Fibroblast of the aortic adventitia (primary cell): ENCODE measurements around the gene CCDC69. TPM values are rescaled to one million over a fixed set of nuclear protein-coding genes. Genes with fewer than 3 reads are reported as not detected.

Source experiments
- DNase-seq: peaks from one replicate; pipeline ENCODE4 v3.0.0-alpha.2; 2010; ENCODE audit warnings: low read depth
- H3K4me3 ChIP-seq: 2 replicates; pipeline ENCODE4 v1.5.1; 2011; ENCODE audit warnings: low read depth, mild to moderate bottlenecking, control low read depth, low read length, moderate library complexity
- total RNA-seq: library from RNA; depleted of rRNA; stranded (reverse); fragments of >200 nt; gene quantifications from 2 replicates; pipeline ENCODE4 v1.2.3, GENCODE V29; 2012; ENCODE audit warnings: low replicate concordance
- TF ChIP-seq, protein P1 (sequence below): IDR thresholded peaks from 2 replicates; pipeline ENCODE4 v1.5.1; 2011; ENCODE audit warnings: mild to moderate bottlenecking, low read length, control low read depth, inconsistent platforms; ENCODE audit not compliant: insufficient read depth

Gene CCDC69
- total RNA-seq, 1 donor = 1.5 TPM

DNA sequence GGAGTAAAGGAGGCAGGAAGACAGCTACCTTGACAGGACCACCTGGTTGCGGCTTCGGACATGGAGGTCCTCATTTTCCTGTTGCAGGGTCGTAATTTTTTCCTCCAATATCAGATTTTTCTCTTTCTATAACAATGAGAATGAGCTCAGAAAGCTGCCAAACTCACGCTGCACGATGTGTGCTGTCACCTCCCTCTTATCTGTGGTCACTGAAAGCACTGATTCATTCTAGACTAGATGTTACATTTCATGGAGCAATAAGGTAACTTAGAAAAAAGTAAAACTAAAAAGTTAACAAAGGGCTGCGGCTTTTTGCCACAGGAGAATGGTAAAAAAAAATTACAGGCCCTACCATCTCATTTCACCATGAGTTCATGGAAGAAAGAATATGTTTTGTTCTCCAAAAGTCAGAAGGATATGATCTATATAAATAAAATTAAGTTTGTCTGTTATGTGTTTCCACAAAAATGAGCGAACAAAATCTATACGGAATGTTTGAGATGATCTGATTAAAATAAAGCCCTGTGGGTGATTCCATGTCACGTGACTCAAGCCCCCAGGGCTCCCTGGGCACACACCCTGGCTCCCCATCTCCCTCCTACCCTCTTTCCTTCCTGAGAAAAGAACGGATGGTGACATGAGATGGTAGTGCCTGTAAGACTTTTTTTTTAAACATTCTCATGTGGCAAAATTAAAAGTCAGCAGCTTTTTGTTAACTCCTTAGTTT lies 39.4 kb downstream of the CCDC69 start:
- DNase-seq = no peak
- TF ChIP-seq, protein P1, sequence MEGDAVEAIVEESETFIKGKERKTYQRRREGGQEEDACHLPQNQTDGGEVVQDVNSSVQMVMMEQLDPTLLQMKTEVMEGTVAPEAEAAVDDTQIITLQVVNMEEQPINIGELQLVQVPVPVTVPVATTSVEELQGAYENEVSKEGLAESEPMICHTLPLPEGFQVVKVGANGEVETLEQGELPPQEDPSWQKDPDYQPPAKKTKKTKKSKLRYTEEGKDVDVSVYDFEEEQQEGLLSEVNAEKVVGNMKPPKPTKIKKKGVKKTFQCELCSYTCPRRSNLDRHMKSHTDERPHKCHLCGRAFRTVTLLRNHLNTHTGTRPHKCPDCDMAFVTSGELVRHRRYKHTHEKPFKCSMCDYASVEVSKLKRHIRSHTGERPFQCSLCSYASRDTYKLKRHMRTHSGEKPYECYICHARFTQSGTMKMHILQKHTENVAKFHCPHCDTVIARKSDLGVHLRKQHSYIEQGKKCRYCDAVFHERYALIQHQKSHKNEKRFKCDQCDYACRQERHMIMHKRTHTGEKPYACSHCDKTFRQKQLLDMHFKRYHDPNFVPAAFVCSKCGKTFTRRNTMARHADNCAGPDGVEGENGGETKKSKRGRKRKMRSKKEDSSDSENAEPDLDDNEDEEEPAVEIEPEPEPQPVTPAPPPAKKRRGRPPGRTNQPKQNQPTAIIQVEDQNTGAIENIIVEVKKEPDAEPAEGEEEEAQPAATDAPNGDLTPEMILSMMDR = no peak
- no peak overlapping the region for H3K4me3 ChIP-seq

DNA sequence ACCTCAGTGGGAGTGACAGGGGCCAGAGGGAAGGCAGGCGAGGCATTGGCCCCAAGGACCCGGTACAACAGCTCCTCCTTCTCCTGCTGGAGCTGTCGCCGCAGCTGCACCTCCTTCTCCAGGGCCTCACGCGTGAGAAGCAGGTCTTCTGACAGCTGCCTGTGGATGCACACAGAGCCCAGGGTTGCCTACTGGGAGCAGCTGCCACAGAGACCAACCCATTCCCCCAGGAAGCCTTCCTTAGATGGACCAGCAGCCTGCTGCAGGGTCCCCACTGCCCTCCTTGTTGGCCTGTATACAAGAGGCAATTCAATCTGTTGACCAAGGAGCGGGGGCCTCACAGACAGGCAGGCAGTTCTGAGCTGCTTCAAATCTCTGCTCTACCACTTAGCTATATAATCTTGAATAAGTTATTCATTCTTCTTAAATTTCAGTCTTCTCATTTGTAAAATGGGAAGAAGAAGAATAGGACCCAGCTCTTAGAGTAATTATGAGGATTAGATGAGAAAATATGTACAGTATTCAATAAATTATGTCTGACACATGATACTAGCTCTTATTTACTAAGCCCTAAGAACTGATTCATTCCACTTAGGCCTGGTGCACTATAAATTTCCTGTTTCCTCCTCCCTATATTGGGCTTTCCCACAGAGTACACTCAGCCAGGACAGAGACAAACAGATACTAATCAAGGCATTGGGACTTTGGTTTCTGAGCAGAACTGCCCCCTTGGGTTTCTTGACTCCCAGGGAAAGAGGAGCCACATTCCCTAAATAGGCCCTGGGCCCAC lies 40.2 kb downstream of the CCDC69 start:
- TF ChIP-seq, protein P1 = no peak
- no peak for DNase-seq
- no peak overlapping the region for H3K4me3 ChIP-seq

DNA sequence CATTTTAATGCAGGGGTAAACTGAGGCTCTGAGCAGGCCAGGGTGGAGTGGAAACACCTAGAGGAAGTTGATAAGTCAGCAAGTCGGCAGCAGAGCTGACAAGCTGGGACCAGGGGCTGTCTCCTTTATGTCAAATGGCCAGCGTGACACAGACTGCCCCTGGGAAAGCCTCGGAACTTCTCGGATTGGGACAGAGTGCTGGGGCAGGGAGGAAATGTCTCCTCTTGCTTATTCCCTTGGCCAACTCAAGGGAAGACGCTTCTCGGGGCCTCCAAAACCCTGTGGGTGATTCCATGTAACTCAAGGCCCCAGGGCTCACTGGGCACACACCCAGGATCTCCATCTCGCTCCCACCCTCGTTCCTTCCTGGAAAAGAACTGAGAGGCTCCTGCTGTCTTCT lies 40.9 kb downstream of the CCDC69 start:
- DNase-seq = no peak
- H3K4me3 ChIP-seq = no peak overlapping the region
- TF ChIP-seq, protein P1 = no peak

DNA sequence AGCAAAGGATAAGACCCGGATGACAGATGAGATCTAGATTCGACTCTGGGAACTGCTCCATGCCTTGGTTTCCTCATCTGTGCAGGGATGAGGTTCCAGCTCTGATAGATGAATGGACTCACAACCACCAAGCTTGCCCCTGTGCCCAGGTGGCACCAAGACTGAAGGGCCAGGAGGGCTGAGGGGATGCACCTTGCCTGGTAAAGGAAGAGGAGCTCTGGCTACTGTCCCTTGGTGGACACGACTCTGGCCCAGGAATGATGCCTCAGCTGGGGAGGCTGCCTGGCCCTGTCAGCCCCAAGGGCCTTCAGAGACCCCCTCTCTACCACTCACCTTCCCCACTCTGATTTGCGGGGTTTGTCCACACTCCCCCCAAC lies 41.4 kb downstream of the CCDC69 start:
- TF ChIP-seq, protein P1 = no peak

DNA sequence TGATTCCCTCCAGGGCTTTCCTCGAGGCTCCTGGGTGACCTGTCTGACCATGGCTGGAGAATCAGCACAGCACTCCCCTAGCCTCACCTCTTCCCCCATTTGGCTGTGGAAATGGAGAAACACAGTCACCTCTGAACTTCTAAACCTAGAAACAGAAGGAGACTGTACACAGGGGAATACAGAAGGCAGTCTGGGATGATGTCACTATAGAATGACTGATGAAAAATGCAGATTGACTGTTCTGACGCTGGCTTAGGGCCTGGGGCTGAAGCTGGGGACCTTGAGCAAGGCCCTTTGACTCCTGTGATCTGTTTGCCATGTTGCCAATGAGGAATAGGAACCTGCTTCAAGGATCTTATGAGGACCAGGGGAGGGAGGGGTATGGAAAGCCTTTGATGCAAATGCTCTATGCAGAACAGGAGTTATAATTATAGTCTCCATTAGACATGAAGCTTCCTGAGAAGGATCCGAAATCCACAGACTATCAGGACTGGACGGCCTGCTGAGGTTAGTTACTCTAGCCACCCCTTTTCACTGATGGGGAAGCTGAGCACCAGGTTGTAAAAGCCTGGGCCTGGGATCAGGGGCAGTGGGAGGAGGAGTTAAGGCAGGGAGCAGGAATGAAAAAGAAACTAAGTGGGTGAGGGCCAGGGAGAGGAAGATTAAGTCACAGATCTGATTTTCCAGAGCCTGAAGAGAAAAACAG lies 41.9 kb downstream of the CCDC69 start:
- no peak overlapping the region for H3K4me3 ChIP-seq
- DNase-seq = no peak
- TF ChIP-seq, protein P1 = no peak

More for the DNA sequence above, 41.4 kb downstream of the CCDC69 start:
- no peak for DNase-seq
- no peak overlapping the region for H3K4me3 ChIP-seq

DNA sequence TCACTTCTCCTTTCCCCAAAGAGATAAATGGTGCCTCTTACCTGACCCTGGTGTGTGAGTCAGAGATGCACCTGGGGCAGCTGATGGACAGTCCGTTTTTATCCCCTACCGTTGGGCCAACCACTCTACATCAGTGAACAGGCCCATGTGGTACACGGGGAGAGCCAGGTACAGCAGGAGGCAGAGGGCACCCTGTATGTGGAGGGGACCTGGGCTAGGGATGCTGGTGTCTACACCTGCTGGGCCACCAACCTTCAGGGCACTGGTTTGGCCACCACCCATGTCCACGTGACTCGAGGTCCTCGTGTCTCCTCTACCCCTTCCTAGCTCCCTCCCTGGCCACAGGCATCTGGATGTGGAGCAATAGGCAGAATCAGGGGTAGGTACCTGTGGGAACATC lies 43.6 kb downstream of the CCDC69 start:
- H3K4me3 ChIP-seq = no peak overlapping the region

More for the DNA sequence above, 43.6 kb downstream of the CCDC69 start:
- TF ChIP-seq, protein P1 = no peak
- DNase-seq = no peak
